GM18951 (cell line): ENCODE measurements around the gene CNGB1.

Experiments
- POLR2A ChIP-seq: IDR thresholded peaks from 4 replicates; pipeline ENCODE4 v1.6.1; 2011; ENCODE audit warnings: mild to moderate bottlenecking; ENCODE audit not compliant: insufficient read length, insufficient read depth; ENCODE audit errors: extremely low read depth
- in situ Hi-C: fragments of 300-500 bp; cut with MboI; formaldehyde crosslinking; loops from one replicate; pipeline ENCODE4 v1.12.0; 2022; ENCODE audit warnings: low sequenced_read_pairs, mixed read lengths, inconsistent platforms; ENCODE audit not compliant: unreplicated experiment

The CNGB1 gene

GRCh38 chr16:57892447-57893096 is 78.4 kb downstream of the CNGB1 start:
- TF ChIP-seq POLR2A, result no peak
- in situ Hi-C loops, result no loop called here

- in situ Hi-C loops, result no loop called here
- TF ChIP-seq POLR2A, result no peak
These were observed 78.9 kb downstream of the CNGB1 start for GRCh38 chr16:57892041-57892440.

DNA sequence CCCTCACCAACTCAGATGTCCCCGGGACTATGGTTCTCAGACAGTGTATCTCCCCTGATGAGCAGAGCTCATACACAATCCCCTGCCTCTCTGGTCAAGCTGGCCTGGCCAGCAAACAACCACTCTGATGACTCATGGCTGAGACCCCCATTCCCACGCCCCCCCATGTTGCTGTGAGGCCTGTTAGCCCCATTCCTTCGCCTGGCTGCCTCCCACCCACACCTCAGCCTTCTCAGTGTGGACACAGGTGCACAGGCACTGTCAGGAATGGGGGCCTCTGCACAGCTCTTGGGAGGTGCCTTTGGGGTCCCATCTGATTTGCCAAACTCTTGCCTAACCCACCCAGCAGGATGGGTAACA is 80.2 kb downstream of the CNGB1 start:
- TF ChIP-seq POLR2A, result no peak
- in situ Hi-C loops, result no loop called here

GRCh38 chr16:57889960-57890751 is 80.8 kb downstream of the CNGB1 start:
- no peak for TF ChIP-seq POLR2A
- in situ Hi-C loops, result loop anchor here (10.0 kb wide), 1 partner anchor 135 kb away; no protein-coding TSS in a partner anchor

GRCh38 chr16:57889522-57889921 is 81.4 kb downstream of the CNGB1 start:
- in situ Hi-C loops, result loop anchor here (10.0 kb wide), 1 partner anchor 135 kb away; no protein-coding TSS in a partner anchor
- no peak for TF ChIP-seq POLR2A

DNA sequence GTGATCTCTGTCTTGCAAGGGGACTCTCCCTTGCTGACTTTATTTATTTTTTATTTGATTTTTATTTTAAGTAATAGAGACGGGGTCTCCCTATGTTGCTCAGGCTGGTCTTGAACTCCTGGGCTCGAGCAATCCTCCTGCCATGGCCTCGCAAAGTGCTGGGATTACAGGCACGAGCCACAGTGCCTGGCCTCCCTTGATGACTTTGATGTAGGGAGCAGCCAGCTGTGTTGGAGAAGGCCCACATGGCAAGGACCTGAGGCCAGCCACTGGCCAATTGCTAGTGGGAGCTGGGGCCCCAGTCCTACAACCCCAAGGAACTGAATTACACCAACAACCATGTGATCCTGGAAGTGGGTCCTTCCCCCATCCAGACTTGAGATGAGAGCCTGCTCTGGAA is 81.8 kb downstream of the CNGB1 start:
- TF ChIP-seq POLR2A, result no peak
- in situ Hi-C loops, result loop anchor here (10.0 kb wide), 1 partner anchor 134 kb away; no protein-coding TSS in a partner anchor

DNA sequence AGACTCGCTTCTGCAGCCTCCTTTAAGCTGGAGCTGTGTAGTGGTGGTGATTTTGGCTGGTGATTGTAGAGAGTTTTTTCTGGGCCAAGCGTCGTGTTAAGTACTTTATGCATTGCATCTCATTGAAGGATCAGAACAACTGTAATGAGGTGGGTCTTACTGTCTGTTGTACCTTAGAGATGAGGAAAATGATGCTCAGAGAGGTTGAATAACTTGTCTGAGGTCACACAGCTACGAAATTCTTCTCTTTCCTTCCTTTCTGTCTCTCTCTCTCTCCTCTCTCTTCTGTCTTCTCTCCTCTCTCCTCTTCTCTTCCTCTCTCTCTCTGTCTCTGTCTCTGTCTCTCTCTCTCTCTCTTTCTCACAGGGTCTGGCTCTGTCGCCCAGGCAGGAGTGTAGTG is 82.8 kb downstream of the CNGB1 start:
- no peak for TF ChIP-seq POLR2A
- in situ Hi-C loops, result loop anchor here (10.0 kb wide), 1 partner anchor 133 kb away; no protein-coding TSS in a partner anchor

DNA sequence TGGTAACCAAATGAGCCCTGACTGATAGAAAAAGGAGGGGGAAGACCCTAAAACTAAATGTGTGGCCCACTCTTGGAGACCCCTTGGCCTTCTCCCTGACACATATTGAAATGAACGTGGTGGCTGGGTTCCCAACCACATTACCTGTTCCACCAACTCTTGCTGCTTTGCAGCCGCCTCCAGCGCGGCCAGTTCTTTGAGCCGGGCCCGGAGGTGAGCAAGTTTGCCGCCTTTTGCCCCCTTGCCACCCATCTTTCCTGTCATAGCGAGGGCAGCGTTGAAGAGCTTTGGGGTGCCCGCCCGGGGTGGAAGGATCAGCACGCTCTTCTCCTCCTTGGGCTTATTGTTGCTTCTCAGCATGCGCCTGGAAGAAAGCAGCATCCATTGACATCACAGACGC is 83.2 kb downstream of the CNGB1 start:
- TF ChIP-seq POLR2A, result no peak
- in situ Hi-C loops, result loop anchor here (10.0 kb wide), 1 partner anchor 133 kb away; no protein-coding TSS in a partner anchor

- in situ Hi-C loops, result loop anchor here (10.0 kb wide), 1 partner anchor 132 kb away; no protein-coding TSS in a partner anchor
- TF ChIP-seq POLR2A, result no peak
These were observed 84.5 kb downstream of the CNGB1 start for GRCh38 chr16:57886427-57886826.

GRCh38 chr16:57884655-57885133 is 86.2 kb downstream of the CNGB1 start:
- in situ Hi-C loops, result loop anchor here (10.0 kb wide), 1 partner anchor 130 kb away; no protein-coding TSS in a partner anchor

GRCh38 chr16:57883953-57884654 is 86.8 kb downstream of the CNGB1 start:
- no peak for TF ChIP-seq POLR2A
- in situ Hi-C loops, result loop anchor here (10.0 kb wide), 1 partner anchor 129 kb away; no protein-coding TSS in a partner anchor

More at GRCh38 chr16:57884655-57885133, 86.2 kb downstream of the CNGB1 start:
- TF ChIP-seq POLR2A, result no peak

- in situ Hi-C loops, result loop anchor here (10.0 kb wide), 1 partner anchor 129 kb away; no protein-coding TSS in a partner anchor
- TF ChIP-seq POLR2A, result no peak
These were observed 87.4 kb downstream of the CNGB1 start for GRCh38 chr16:57883480-57883879.

GRCh38 chr16:57882792-57883191 is 88.1 kb downstream of the CNGB1 start:
- no peak for TF ChIP-seq POLR2A
- in situ Hi-C loops, result loop anchor here (10.0 kb wide), 1 partner anchor 128 kb away; no protein-coding TSS in a partner anchor
